GM08714 (cell line): ENCODE results near the gene ZBTB46.

Experiments
- H3K4me3 ChIP-seq: fragments of 200-500 bp; sonication (Bioruptor generic); 2 replicates; pipeline ENCODE4 v1.5.1; 2014; ENCODE audit warnings: mild to moderate bottlenecking, low read length, inconsistent platforms
- ZNF274 ChIP-seq: IDR thresholded peaks from 2 replicates; pipeline ENCODE4 v1.6.1; 2012; ENCODE audit warnings: mild to moderate bottlenecking, low read depth, low read length

Gene ZBTB46

GRCh38 chr20:63700199-63701050 lies 130.6 kb downstream of the ZBTB46 start:
- no peak overlapping the region for H3K4me3 ChIP-seq

GRCh38 chr20:63699466-63700198 lies 131.4 kb downstream of the ZBTB46 start:
- no peak overlapping the region for H3K4me3 ChIP-seq
- TF ChIP-seq ZNF274: no peak

More at GRCh38 chr20:63700199-63701050, 130.6 kb downstream of the ZBTB46 start:
- no peak for TF ChIP-seq ZNF274

- no peak overlapping the region for H3K4me3 ChIP-seq
- no peak for TF ChIP-seq ZNF274
These were observed 132.2 kb downstream of the ZBTB46 start for GRCh38 chr20:63698739-63699465.

- no peak for TF ChIP-seq ZNF274
- H3K4me3 ChIP-seq: no peak overlapping the region
These were observed 133.1 kb downstream of the ZBTB46 start for GRCh38 chr20:63697868-63698545.

- no peak overlapping the region for H3K4me3 ChIP-seq
- no peak for TF ChIP-seq ZNF274
These were observed 133.7 kb downstream of the ZBTB46 start for GRCh38 chr20:63697357-63697867.

- no peak within 1 kb of the TSS for H3K4me3 ChIP-seq
- no peak for TF ChIP-seq ZNF274
These were observed 134.3 kb downstream of the ZBTB46 start, which contains the start of gene TNFRSF6B for GRCh38 chr20:63696628-63697356. TSS of gene TNFRSF6B (plus strand) at chr20:63696652. CDS start at chr20:63696768, 116 bp downstream.

- TF ChIP-seq ZNF274: no peak
- no peak overlapping the region for H3K4me3 ChIP-seq
These were observed 134.8 kb downstream of the ZBTB46 start for GRCh38 chr20:63696306-63696627.

GRCh38 chr20:63695424-63696305 lies 135.4 kb downstream of the ZBTB46 start:
- H3K4me3 ChIP-seq: no peak overlapping the region
- no peak for TF ChIP-seq ZNF274

GRCh38 chr20:63694584-63695423 lies 136.3 kb downstream of the ZBTB46 start:
- TF ChIP-seq ZNF274: no peak
- H3K4me3 ChIP-seq: no peak overlapping the region

- TF ChIP-seq ZNF274: no peak
- H3K4me3 ChIP-seq: no peak overlapping the region
These were observed 137.1 kb downstream of the ZBTB46 start for GRCh38 chr20:63693733-63694583.
